ENCODE data around the gene RSL1D1. TPM values are rescaled to one million over a fixed set of nuclear protein-coding genes. Genes with fewer than 3 reads are reported as not detected.

The RSL1D1 gene
- total and polyA plus RNA-seq, 10 of the 15 experiments (the other 5 are each of a cell fraction or from before 2014, with no cell fraction given), result 106 to 535 (median 304) TPM

DNA sequence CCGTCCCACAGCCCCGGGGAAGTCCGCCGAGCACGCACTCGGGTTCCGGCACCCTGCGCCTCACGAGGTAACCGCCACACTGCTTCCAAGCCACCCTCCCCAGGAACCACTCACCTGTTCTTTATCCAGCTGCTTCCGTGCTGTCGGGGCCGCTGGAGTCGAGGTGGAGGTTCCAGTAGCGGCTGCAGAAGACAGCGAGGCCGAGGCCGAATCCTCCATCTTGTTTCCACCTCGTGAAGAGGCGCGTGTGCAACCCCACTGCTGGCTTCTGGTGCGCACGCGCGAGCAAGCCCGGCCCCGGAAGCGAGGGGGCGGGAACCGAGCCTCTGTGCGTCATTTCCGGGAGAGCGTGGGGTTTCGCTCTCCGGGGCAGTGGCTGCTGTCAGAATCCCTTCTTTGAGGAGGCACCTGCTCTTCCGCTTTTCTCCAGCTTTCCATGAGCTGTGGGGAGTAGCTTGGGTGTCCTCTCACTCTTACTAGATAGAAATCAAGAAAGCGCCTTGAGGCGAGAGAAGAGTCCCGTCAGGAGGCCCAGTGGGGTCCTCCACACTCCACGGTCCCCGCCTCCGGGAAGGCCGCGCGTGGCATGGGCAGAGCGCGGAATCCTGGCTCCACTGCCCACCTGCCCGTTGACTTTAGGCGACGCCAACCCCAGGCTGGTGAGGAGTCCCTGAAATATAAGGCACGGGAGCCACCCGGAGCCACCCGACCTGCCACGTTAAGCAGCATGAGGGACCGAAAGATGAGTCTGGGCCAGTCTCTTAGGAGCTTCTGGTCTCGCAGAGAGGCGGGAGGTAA is at the start of gene RSL1D1 (continued):
- peak; percentile 93 for TF ChIP-seq RELA (IDR thresholded peaks at IDR 0.05; ENCODE audit: borderline replicate concordance, partially characterized antibody)
- peak; percentile 85 for TF ChIP-seq FOXK2 (IDR thresholded peaks at IDR 0.05)
- 0 out of 2 replicates have a peak, but pooled peaks have one; percentile 25 for TF ChIP-seq RCOR1 (conservative IDR thresholded peaks at IDR 0.05; ENCODE audit: low read depth, low read length)
- TF ChIP-seq CBFB (IDR thresholded peaks at IDR 0.05; ENCODE audit: low read depth), result peak; percentile 53; the same call in 1 of the 2 replicates
- peak in 1 of 2 experiments; percentile 66; a peak in 2 of 4 replicates for TF ChIP-seq BHLHE40 (IDR thresholded peaks at IDR 0.05; ENCODE audit: borderline replicate concordance in 1 of 2, low read depth in 2 of 2, low read length in 1 of 2)
- TF ChIP-seq HDAC6 (IDR thresholded peaks at IDR 0.05; ENCODE audit: unreplicated experiment), result peak; percentile 43
- peak; percentile 29; the same call in 1 of the 2 replicates for TF ChIP-seq SMARCA5 (IDR thresholded peaks at IDR 0.05)
- TF ChIP-seq CREB1 (IDR thresholded peaks at IDR 0.05; ENCODE audit: low read depth), result peak; percentile 91
- peak; percentile 74; the same call in 1 of the 2 replicates for TF ChIP-seq SPI1 (IDR thresholded peaks at IDR 0.05; ENCODE audit: borderline replicate concordance, insufficient read depth, low read depth, low read length)
- TF ChIP-seq TCF12 (IDR thresholded peaks at IDR 0.05; ENCODE audit: low read depth, low read length), result peak; percentile 19; the same call in 1 of the 2 replicates
- TF ChIP-seq RFX5 (IDR thresholded peaks at IDR 0.05; ENCODE audit: low read depth, low read length), result no peak
- TF ChIP-seq, protein P1, sequence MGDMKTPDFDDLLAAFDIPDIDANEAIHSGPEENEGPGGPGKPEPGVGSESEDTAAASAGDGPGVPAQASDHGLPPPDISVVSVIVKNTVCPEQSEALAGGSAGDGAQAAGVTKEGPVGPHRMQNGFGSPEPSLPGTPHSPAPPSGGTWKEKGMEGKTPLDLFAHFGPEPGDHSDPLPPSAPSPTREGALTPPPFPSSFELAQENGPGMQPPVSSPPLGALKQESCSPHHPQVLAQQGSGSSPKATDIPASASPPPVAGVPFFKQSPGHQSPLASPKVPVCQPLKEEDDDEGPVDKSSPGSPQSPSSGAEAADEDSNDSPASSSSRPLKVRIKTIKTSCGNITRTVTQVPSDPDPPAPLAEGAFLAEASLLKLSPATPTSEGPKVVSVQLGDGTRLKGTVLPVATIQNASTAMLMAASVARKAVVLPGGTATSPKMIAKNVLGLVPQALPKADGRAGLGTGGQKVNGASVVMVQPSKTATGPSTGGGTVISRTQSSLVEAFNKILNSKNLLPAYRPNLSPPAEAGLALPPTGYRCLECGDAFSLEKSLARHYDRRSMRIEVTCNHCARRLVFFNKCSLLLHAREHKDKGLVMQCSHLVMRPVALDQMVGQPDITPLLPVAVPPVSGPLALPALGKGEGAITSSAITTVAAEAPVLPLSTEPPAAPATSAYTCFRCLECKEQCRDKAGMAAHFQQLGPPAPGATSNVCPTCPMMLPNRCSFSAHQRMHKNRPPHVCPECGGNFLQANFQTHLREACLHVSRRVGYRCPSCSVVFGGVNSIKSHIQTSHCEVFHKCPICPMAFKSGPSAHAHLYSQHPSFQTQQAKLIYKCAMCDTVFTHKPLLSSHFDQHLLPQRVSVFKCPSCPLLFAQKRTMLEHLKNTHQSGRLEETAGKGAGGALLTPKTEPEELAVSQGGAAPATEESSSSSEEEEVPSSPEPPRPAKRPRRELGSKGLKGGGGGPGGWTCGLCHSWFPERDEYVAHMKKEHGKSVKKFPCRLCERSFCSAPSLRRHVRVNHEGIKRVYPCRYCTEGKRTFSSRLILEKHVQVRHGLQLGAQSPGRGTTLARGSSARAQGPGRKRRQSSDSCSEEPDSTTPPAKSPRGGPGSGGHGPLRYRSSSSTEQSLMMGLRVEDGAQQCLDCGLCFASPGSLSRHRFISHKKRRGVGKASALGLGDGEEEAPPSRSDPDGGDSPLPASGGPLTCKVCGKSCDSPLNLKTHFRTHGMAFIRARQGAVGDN (IDR thresholded peaks at IDR 0.05), result peak; percentile 86
- peak; percentile 67; the same call in 2 of the 3 replicates for TF ChIP-seq POU2F2 (IDR thresholded peaks at IDR 0.05; ENCODE audit: borderline replicate concordance, low read depth, low read length)
- peak; percentile 73 for TF ChIP-seq IKZF1 (conservative IDR thresholded peaks at IDR 0.05)
- no peak for TF ChIP-seq HDAC2 (IDR thresholded peaks at IDR 0.05)
- TF ChIP-seq, protein P2, sequence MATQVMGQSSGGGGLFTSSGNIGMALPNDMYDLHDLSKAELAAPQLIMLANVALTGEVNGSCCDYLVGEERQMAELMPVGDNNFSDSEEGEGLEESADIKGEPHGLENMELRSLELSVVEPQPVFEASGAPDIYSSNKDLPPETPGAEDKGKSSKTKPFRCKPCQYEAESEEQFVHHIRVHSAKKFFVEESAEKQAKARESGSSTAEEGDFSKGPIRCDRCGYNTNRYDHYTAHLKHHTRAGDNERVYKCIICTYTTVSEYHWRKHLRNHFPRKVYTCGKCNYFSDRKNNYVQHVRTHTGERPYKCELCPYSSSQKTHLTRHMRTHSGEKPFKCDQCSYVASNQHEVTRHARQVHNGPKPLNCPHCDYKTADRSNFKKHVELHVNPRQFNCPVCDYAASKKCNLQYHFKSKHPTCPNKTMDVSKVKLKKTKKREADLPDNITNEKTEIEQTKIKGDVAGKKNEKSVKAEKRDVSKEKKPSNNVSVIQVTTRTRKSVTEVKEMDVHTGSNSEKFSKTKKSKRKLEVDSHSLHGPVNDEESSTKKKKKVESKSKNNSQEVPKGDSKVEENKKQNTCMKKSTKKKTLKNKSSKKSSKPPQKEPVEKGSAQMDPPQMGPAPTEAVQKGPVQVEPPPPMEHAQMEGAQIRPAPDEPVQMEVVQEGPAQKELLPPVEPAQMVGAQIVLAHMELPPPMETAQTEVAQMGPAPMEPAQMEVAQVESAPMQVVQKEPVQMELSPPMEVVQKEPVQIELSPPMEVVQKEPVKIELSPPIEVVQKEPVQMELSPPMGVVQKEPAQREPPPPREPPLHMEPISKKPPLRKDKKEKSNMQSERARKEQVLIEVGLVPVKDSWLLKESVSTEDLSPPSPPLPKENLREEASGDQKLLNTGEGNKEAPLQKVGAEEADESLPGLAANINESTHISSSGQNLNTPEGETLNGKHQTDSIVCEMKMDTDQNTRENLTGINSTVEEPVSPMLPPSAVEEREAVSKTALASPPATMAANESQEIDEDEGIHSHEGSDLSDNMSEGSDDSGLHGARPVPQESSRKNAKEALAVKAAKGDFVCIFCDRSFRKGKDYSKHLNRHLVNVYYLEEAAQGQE (IDR thresholded peaks at IDR 0.05; ENCODE audit: low read depth, low read length), result 0 out of 2 replicates have a peak, but pooled peaks have one; percentile 6
- TF ChIP-seq, protein P3, sequence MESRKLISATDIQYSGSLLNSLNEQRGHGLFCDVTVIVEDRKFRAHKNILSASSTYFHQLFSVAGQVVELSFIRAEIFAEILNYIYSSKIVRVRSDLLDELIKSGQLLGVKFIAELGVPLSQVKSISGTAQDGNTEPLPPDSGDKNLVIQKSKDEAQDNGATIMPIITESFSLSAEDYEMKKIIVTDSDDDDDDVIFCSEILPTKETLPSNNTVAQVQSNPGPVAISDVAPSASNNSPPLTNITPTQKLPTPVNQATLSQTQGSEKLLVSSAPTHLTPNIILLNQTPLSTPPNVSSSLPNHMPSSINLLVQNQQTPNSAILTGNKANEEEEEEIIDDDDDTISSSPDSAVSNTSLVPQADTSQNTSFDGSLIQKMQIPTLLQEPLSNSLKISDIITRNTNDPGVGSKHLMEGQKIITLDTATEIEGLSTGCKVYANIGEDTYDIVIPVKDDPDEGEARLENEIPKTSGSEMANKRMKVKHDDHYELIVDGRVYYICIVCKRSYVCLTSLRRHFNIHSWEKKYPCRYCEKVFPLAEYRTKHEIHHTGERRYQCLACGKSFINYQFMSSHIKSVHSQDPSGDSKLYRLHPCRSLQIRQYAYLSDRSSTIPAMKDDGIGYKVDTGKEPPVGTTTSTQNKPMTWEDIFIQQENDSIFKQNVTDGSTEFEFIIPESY (IDR thresholded peaks at IDR 0.05), result no peak
- peak; percentile 24 for TF ChIP-seq SMAD1 (IDR thresholded peaks at IDR 0.05; ENCODE audit: low read depth, partially characterized antibody)
- no peak for TF ChIP-seq NFIC (IDR thresholded peaks at IDR 0.05; ENCODE audit: low read depth, low read length)
- peak; percentile 59; the same call in 1 of the 2 replicates for TF ChIP-seq SMAD5 (IDR thresholded peaks at IDR 0.05; ENCODE audit: low read depth)

Measured in GM12878 (cell line).